KOPT-K1 (cell line): ENCODE data around the gene TEAD1.

Experiments used
- H3K27ac ChIP-seq: fragments of 200-600 bp; sonication (generic); 2 replicates; pipeline ENCODE4 v1.5.1; 2016; ENCODE audit warnings: antibody characterized with exemption, mild to moderate bottlenecking, low read depth, low read length; ENCODE audit not compliant: poor library complexity, severe bottlenecking
- H3K36me3 ChIP-seq: fragments of 200-600 bp; sonication (generic); 2 replicates; pipeline ENCODE4 v1.5.1; 2017; ENCODE audit warnings: antibody characterized with exemption, mild to moderate bottlenecking, low read length, moderate library complexity; ENCODE audit not compliant: insufficient read depth
- H3K9me3 ChIP-seq: fragments of 200-600 bp; sonication (generic); 2 replicates; pipeline ENCODE4 v1.5.1; 2017; ENCODE audit warnings: antibody characterized with exemption, low read length, mild to moderate bottlenecking; ENCODE audit not compliant: insufficient read depth, poor library complexity, severe bottlenecking

Gene TEAD1

DNA sequence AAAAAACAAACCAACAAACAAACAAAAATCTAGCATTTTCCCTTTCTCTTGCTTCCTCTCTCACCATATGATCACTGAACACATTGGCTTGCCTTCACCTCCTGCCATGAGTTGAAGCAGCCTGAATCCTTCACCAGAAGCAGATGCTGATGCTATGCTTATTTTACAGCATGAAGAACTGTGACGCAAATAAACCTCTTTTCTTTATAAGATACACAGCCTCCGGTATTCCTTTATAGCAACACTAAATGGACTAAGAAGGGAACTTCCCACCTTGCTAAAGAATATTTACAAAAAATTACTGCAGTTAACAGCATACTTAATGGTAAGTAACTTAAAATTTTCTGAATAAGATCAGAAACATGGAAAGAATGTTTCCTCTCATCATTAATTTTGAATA is 27.7 kb upstream of the TEAD1 start:
- Histone ChIP-seq H3K36me3 (no peaks in the 10 kb centered on the region), H3K9me3 (no peaks in the 10 kb centered on the region), H3K27ac (no peak overlapping the region)

DNA sequence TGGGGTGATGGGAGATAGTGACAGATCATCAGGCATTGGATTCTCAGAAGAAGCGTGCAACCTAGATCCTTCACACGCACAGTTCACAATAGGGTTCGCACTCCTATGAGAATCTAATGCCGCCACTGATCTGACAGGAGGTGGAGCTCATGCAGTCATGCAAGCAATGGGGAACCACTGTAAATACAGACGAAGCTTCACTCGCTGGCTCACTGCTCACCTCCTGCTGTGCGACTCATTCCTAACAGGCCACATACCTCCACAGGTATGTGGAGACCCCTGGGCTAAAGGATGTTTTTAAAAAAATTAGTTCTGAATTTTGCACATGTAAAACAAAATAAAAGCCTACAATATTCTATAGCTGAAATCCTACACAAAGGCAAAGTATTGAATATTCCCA is 20.5 kb upstream of the TEAD1 start:
- H3K27ac ChIP-seq = no peak overlapping the region
- H3K36me3 ChIP-seq = no peaks in the 10 kb centered on the region
- peaks cover 15% of the 10 kb centered on the region for H3K9me3 ChIP-seq

DNA sequence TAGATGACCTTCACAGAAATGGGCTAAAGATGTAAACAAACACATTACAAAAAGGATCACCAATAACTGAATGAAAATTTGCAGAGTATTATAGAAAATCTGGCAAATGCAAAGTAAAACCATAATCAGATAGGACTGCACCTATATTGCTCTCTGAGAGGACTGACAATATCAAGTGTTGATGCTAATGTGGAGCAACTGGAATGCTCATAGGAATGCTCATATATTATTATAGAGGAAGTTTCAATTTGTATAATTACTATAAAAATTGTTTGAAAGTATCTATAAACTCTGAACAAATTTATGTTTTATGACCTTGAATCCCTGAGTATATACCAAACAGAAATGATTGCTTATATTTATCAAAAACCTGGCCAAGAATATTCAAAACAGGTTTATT is 18.4 kb upstream of the TEAD1 start:
- Histone ChIP-seq H3K36me3 (no peaks in the 10 kb centered on the region), H3K27ac (no peak overlapping the region), H3K9me3 (peaks cover 15% of the 10 kb centered on the region)

DNA sequence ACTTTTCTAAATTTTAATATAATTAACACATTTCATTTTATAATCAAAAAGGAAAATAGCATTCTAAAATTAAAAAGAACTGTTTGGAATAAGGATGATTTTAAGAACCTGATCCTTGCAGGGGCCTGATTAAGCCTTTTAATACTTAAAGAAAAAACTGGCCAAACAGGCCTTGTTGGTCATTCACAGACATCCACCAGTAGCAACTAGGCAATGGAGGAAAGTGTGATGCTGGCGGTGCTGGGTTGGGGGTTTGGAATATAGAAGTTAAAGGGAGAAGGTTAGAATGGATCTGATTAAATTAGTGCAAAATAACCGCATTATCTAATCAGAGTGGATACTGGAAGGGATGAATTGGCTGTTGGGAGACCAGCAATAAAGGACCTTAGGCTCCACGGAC is 16.9 kb upstream of the TEAD1 start:
- Histone ChIP-seq H3K36me3 (no peaks in the 10 kb centered on the region), H3K27ac (no peak overlapping the region), H3K9me3 (peaks cover 15% of the 10 kb centered on the region)

DNA sequence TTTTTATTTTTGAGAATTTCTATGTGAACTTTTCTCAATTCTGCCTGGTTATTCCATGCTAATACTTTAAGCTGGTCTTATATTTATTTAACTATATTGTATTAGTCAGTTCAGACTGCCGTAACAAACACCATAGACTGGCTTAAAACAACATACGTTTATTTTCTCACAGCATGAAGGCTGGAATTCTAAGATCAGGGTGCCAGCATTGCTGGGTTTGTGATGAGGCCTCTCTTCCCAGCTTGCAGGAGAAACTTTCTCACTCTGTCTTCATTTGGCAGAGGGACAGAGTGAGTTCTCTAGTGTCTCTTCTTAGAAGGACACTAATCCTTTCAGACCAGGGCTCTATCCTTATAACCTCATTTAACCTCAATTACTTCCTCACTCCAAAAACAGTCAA is 16.2 kb upstream of the TEAD1 start:
- H3K9me3 ChIP-seq = peaks cover 15% of the 10 kb centered on the region
- no peak overlapping the region for H3K27ac ChIP-seq
- H3K36me3 ChIP-seq = no peaks in the 10 kb centered on the region

DNA sequence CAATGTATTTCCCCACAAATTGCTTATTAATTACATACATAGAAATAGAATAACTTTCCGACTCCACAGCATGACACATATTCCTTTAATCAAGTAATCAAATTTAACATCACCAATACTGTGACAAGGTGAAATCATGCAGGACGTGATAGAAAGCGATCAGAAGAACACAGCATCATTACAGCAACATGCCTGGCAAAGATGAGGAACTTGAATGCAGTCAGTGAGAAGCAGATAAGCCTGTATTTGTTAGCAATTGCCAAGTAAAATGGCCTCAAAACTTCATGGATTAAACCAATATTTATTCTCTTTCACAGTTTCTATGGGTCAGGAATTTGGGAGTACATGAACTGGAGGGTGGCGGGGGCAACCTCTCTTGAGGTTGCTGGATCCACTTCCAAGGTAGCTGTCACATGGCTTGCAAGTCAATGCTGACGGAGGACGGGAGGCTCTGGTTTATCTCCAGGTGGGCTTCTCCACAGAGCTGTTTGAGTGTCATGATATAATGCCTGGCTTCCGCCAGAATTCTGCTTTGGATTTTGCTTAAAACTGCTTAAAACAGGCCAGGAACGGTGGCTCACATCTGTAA is 12.0 kb upstream of the TEAD1 start:
- Histone ChIP-seq H3K27ac (no peak overlapping the region), H3K36me3 (no peaks in the 10 kb centered on the region)

DNA sequence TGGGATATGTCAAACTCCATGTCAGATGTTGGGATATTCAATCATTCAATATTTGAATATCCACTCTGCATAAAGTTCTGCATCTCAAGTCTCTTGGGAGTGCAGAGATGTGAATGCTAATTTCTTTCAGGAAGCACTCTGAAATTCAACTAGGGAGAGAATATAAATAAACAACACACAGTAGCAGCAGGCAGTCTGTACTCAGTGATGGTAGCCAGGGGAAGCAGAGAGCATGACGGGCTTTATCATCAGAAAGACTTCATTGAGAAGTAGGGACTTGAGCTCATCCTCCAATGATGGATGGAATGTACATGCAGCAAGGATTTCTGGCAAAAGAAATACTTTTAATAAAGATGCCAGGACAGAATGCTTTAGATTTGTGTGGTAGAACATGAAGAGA is 9.8 kb upstream of the TEAD1 start:
- H3K9me3 ChIP-seq = no peaks in the 10 kb centered on the region
- no peaks in the 10 kb centered on the region for H3K36me3 ChIP-seq
- no peak overlapping the region for H3K27ac ChIP-seq

More for the DNA sequence above, 12.0 kb upstream of the TEAD1 start:
- H3K9me3 ChIP-seq = no peaks in the 10 kb centered on the region

DNA sequence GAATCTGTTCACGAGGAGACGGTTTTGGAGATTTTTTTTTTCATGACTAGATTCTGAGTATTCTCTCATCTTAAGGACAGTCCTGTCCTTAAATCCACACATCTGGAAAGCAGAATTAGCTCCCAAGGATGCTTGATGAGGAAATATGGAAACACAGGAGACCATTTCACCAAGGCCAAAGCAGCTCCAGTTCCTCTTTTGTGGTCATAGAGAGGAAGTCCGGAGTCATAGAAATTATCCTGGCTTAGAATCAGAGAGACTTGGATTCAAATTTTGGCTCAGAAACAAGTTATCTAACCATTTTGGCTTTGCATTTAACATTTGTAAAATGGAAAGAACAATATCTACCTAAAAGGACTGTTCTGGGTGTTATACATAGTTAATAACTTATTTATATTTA is 7.3 kb upstream of the TEAD1 start:
- no peak overlapping the region for H3K27ac ChIP-seq
- H3K9me3 ChIP-seq = no peaks in the 10 kb centered on the region
- no peaks in the 10 kb centered on the region for H3K36me3 ChIP-seq

DNA sequence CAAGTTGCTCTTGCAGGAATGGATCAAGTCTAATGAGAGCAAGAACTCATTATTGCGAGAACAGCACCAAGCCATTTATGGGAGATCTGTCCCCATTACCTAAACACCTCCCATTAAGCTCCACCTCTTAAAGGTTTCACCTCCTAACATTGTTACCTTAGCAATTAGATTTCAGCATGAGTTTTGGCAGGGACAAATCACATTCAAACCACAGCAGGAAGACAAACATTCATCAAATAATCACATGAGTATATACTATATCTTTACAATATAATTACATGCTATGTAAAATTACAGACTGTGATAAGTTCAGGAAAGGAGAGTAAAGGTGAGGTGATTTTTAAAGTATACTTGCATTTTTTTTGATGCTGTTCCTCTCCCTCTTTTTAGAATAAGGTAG is 6.6 kb upstream of the TEAD1 start:
- H3K36me3 ChIP-seq = no peaks in the 10 kb centered on the region
- no peaks in the 10 kb centered on the region for H3K9me3 ChIP-seq
- no peak overlapping the region for H3K27ac ChIP-seq

DNA sequence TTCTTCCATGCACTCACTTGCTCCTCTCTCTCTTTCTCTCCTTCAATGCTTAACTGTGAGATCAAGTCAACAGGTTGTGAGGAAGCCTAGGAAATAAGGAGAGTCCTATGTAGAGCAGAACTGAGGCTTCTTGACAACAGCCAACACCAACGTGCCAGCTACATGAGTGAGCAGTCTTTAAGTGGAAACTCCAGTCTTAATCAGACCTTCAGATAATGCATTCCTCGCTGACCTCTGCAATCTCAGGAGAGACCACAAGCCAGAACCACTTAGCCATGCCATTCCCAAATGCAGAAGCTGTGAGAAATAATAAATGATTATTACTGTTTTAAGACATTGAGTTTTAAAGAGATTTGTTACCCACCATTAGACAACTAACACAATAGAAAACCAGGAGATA is 6.1 kb upstream of the TEAD1 start:
- no peaks in the 10 kb centered on the region for H3K36me3 ChIP-seq
- no peak overlapping the region for H3K27ac ChIP-seq
- H3K9me3 ChIP-seq = no peaks in the 10 kb centered on the region

DNA sequence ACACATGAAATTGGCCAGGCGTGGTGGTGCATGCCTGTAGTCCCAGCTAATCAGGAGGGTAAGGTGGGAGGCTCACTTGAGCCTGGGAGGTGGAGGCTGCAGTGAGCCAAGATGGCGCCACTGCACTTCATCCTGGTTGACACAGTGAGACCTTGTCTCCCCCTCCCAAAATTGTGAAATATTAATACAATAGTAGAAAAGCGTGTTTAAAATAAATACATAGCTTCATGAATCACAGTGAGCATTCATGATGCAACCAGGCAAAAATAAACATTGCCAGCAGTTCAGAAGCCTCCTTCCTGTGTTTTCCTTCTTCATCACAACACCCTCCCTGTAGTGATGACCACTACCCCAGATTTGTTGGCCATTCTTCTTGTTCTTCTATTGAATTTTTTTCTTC is 4.3 kb upstream of the TEAD1 start:
- no peaks in the 10 kb centered on the region for H3K9me3 ChIP-seq
- H3K27ac ChIP-seq = no peak overlapping the region
- no peaks in the 10 kb centered on the region for H3K36me3 ChIP-seq

DNA sequence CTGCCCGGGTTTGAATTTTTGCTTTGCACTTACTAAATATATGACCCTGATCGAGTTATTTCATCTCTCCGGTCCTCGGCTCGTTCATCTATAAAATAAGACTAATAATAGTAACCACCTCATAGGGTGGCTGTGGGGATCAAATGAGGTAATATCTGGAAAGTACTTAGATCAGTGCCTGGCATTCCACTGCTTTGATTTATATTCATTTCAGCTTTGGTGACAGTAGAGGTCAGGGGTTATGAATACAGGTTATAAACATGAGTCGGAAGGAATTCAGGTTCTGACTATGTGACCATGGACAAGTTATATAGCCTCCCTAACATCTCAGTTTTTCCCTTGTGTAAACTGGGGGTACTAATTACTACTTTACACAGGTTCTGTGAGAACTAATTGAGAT is 2.9 kb upstream of the TEAD1 start:
- Histone ChIP-seq H3K9me3 (no peaks in the 10 kb centered on the region), H3K27ac (no peak overlapping the region), H3K36me3 (no peaks in the 10 kb centered on the region)

DNA sequence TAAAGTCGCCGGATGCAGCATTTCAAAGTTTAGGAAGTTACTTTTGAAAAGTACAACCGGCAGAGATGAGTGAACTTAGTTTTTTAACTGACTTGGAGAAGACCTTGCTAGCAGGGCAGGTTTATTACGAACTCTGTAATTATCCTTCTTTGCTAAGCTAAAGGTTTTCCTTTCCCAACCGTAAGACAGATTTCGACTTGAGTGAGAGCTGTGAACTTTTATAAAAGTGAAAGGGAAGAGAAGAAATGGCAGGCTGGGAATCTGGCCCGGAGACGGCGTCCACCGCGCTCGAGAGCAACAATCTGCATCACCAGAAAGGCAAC is 659 bp upstream of the TEAD1 start:
- Histone ChIP-seq H3K9me3 (no peaks in the 10 kb centered on the region), H3K27ac (no peak overlapping the region), H3K36me3 (no peaks in the 10 kb centered on the region)

DNA sequence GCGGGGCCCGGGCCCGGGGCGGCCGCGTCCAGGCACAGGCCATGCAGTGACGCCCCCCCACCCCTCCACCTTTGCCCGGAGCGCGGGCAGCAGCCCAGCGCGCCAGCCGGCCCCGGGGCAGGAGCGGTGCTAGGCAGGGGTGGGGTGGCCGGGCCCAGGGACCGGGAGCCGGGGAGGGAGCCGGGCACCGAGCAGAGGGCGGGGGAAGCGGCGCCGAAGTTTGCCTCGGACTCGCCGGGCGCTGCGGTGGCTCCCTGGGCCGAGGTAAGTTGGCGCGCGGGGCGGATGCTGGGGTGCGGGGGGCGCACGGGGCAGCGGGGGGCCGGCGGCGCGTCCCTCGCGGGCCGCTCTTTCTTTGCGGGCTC is 332 bp downstream of the TEAD1 start:
- Histone ChIP-seq H3K36me3 (no peaks in the 10 kb centered on the region), H3K27ac (no peak overlapping the region)

DNA sequence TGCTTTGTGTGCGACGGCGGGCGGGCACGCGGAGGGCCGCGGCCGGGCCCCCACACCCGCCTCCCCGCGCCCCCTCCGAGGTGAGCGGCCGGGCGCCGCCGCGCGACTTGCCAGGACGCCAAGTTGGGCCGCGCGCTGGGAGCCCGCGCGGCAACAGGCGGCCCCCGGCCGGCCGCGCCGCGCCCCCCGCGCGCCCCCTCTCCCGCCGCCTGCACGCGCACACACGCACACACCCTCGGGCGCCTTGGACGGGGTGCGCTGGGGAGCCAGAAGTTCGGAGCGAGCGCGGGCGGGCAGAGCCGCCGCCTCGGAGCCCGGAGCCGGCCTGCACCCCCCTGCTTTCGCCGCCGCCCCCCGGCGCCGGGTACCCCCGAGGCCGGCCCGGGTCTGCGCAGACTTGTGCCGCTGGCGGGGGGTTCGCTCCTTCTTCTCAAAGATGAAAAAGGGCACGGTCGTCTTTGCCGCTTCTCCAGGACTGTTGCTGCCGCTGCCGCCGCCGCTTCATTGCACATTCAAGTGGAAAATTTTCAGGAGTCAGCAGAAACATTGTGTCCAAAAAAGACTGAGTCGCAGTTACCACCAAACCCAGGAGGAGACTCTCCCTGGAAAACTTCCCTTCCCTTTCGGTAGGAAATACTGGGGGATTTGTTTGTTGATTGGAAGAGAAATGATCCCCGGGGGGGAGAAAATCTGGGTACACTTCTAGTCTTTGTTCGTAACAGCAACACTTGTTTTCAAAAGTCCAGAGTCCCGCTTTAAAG is 895 bp downstream of the TEAD1 start:
- Histone ChIP-seq H3K27ac (no peak overlapping the region), H3K9me3 (no peaks in the 10 kb centered on the region)

More for the DNA sequence above, 332 bp downstream of the TEAD1 start:
- H3K9me3 ChIP-seq = no peaks in the 10 kb centered on the region

DNA sequence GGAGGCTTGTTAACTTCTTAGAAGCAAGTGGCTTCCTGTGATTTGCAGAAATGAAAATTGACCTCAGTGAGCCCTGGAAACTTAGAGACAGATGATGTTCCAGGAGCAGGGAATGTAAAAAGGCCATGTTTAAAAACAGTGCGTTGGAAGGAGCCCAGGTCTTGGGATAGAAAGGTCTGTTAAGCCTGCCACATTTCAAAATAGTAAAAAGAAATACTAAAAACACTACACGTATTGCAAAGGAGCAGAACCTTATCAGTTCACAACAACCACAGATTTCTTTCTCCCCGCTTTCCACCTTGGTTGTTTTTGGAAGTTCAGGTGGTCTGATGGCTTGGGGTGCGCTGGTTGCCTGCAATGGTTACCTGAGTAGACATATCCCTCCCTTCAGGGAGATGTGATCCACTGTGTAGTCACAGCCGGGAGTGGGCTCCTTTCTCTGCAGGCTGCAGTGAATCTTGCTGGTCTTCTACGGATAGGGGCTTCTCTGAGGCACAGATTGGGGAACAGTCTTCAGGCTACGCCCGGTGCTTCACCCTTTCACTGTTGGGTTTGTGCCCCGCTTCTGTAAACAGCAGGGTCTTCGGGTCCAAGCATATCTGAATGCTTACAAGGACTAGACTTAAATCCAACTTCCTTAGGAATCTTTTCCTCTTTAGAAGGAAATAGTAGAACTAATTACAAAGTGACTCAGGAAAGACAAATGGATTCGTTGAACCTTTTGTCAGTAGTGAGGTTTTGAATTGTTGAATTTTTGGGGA is 1.9 kb downstream of the TEAD1 start:
- no peak overlapping the region for H3K27ac ChIP-seq
- no peaks in the 10 kb centered on the region for H3K9me3 ChIP-seq

More for the DNA sequence above, 895 bp downstream of the TEAD1 start:
- no peaks in the 10 kb centered on the region for H3K36me3 ChIP-seq

More for the DNA sequence above, 1.9 kb downstream of the TEAD1 start:
- no peaks in the 10 kb centered on the region for H3K36me3 ChIP-seq
